Stomach smooth muscle (tissue), 2 donors: ENCODE measurements around the gene COX7A2.

Experiments
- H3K27ac ChIP-seq: one replicate; pipeline ENCODE4 v1.7.0; 2013; ENCODE audit warnings: mild to moderate bottlenecking, low read length, inconsistent platforms
- H3K27me3 ChIP-seq, 2 donors: one replicate each; pipeline ENCODE4 v1.7.0; 2013; ENCODE audit warnings: low read length in 2 of 2; ENCODE audit not compliant: insufficient read depth in 2 of 2, control insufficient read depth in 1 of 2
- H3K36me3 ChIP-seq, 2 donors: one replicate each; pipeline ENCODE4 v1.7.0; 2013; ENCODE audit warnings: low read length in 2 of 2; ENCODE audit not compliant: control insufficient read depth in 2 of 2, insufficient read depth in 2 of 2
- H3K4me1 ChIP-seq: one replicate; pipeline ENCODE4 v1.7.0; 2013; ENCODE audit warnings: low read length; ENCODE audit not compliant: control insufficient read depth, insufficient read depth
- H3K4me3 ChIP-seq, 2 donors: one replicate each; pipeline ENCODE4 v1.7.0; 2013; ENCODE audit warnings: low read length in 2 of 2
- H3K9ac ChIP-seq, 2 donors: one replicate each; pipeline ENCODE4 v1.7.0; 2013; ENCODE audit warnings: low read length in 2 of 2, mild to moderate bottlenecking in 1 of 2
- H3K9me3 ChIP-seq, 2 donors: one replicate each; pipeline ENCODE4 v1.7.0; 2013; ENCODE audit warnings: low read length in 2 of 2; ENCODE audit not compliant: control insufficient read depth in 2 of 2
- donor health status: healthy.
- donor health status: Pancreatic carcinoma.

COX7A2 gene

DNA sequence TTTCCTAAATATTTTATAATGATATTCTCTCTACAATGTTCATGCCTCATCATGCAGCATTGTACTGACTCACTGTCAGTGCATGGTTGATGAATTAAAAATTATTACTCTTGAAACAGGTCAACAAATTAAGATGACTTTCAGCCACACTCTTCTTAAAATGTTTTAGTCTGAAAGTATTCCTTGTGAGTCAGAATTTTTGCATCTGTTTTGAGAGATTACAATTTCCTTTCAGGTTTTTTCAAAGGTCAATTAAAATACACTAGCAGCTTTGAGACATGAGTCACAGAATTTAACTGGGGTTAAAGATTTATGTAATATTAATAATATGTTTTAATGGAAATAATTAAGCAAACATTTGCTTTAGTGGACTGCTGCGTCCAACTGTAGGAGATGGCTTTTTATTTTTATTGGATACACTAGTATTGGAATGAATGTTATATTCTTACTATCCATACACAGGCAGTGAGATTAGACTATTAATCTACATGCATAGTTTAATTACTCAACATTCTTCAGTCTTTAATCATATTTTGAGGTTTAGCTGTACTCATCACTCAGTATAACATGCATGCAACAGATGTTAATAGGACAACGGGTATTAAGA, 47.4 kb downstream of the COX7A2 start:
- Histone ChIP-seq H3K9ac (no peak overlapping the region), H3K27me3 (no peaks in the 10 kb centered on the region), H3K4me1 (peaks cover under 1% of the 10 kb centered on the region), H3K27ac (no peak overlapping the region), H3K36me3 (peaks cover 4 to 13% of the 10 kb centered on the region in 2 donors), H3K9me3 (no peaks in the 10 kb centered on the region), H3K4me3 (no peak overlapping the region)

DNA sequence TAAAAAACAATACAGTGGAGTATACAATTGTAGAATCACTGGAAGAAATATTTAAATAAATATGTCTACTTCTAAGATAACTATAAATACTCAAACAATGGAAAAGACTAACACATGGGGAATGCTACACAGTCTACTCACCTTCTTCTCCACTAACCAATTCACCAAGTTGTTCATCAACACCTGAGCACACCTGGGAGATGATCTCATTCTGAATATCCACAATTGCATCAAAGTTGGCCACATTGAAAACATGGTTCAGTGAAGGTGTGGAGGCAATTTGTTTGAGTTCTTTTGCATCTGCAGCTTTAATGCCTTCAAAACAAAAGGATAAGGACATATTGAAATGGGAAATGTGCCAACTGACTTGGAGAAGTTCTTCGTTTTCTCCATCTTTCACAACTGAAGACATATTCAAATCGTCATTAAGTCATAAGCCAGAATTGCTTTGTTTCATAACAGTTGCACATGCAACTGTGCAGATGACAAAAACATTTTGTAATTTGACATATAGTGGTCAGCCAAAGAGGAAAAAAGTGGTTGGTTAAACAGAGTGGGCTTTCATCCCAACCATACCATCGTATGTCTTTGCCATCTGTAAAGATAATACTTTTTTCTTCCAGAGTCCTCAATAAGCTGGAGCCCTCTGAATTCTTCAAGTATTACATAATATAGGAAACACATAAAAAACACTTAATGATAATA, 55.2 kb downstream of the COX7A2 start:
- Histone ChIP-seq H3K4me3 (no peak overlapping the region), H3K36me3 (peaks cover 16 to 44% of the 10 kb centered on the region in 2 donors), H3K9me3 (no peaks in the 10 kb centered on the region), H3K27me3 (no peaks in the 10 kb centered on the region), H3K4me1 (no peaks in the 10 kb centered on the region), H3K27ac (no peak overlapping the region), H3K9ac (no peak overlapping the region)
